ENCODE results near the gene GBA3. TPM values are rescaled to one million over a fixed set of nuclear protein-coding genes. Genes with fewer than 3 reads are reported as not detected.

The GBA3 gene
- total RNA-seq, 1 experiment from 2014 or later: not detected

DNA sequence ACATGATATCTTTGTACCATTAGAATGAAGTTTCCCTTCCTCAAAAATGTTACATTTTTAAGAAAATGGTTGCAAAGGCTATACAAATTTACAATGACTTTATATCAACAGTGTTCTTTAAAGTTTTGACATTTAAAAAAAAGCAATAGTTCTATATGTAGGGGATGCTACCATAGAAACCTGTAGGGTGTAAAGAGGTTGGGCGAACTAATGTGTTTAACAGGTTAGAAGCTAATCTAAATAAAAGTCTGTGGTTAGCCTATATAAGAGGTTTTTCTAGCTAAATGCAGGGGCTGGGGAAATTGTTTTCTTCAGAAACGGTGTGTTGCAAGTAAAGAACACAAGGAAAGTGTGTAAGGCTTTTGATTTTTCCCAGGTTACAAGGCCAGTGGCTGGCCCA lies 73.3 kb downstream of the GBA3 start:
- DNase-seq (ENCODE audit: low read depth, low spot score) (no peak), ATAC-seq (no peak)
- H3K9me3 ChIP-seq (ENCODE audit: control insufficient read depth in 1 of 2, insufficient read depth in 1 of 2, low read depth in 1 of 2, low read length in 2 of 2): no peaks in the 10 kb centered on the region
- H3K27me3 ChIP-seq (ENCODE audit: insufficient read depth, low read length): no peaks in the 10 kb centered on the region
- H3K9ac ChIP-seq (ENCODE audit: low read length): no peak overlapping the region
- H3K36me3 ChIP-seq (ENCODE audit: control insufficient read depth in 1 of 2, insufficient read depth in 2 of 2, low read length in 2 of 2): no peaks in the 10 kb centered on the region
- no peaks in the 10 kb centered on the region for H4K20me1 ChIP-seq (ENCODE audit: insufficient read depth)
- intact Hi-C loops (cut with micrococcal nuclease): no loop called here
- H3K4me1 ChIP-seq (ENCODE audit: control insufficient read depth in 1 of 2, insufficient read depth in 2 of 2, low read length in 2 of 2): no peaks in the 10 kb centered on the region
- no TSS peak for BruUV-seq (replicated peaks)
- no peak overlapping the region for H3K4me2 ChIP-seq (ENCODE audit: low read length)
- H3K79me2 ChIP-seq (ENCODE audit: insufficient read depth, low read length): no peaks in the 10 kb centered on the region
- CTCF ChIA-PET: no interaction called here
- H3K27ac ChIP-seq (ENCODE audit: low read depth, low read length): no peak overlapping the region
- H2AFZ ChIP-seq (ENCODE audit: low read depth, low read length, poor library complexity, severe bottlenecking): no peak overlapping the region
- no peaks in the 10 kb centered on the region for H3K9me2 ChIP-seq (ENCODE audit: insufficient read depth)
- RAD21 ChIA-PET (ENCODE audit: low non-redundant PET in 1 of 2, low total read pairs in 2 of 2, uncharacterized antibody in 2 of 2, unreplicated experiment in 2 of 2): no interaction called here
- no peak overlapping the region for H3K4me3 ChIP-seq (replicated peaks in 1 of 2; ENCODE audit: low read depth in 1 of 2, low read length in 2 of 2)
- TF ChIP-seq CEBPB (IDR thresholded peaks at IDR 0.05; ENCODE audit: low read depth) (no peak), SRF (IDR thresholded peaks at IDR 0.05; ENCODE audit: low read depth) (no peak), JUND (IDR thresholded peaks at IDR 0.05) (no peak), TCF7L2 (IDR thresholded peaks at IDR 0.05; ENCODE audit: borderline replicate concordance, extremely low read depth, insufficient read depth, insufficient read length) (no peak), SIN3A (IDR thresholded peaks at IDR 0.05; ENCODE audit: low read depth) (no peak), EZH2 (IDR thresholded peaks at IDR 0.05) (no peak), EZH2phosphoT487 (IDR thresholded peaks at IDR 0.05; ENCODE audit: borderline replicate concordance) (no peak), SP1 (IDR thresholded peaks at IDR 0.05; ENCODE audit: low read depth) (no peak), YY1 (IDR thresholded peaks at IDR 0.05; ENCODE audit: extremely low read depth, insufficient replicate concordance, low read depth, low read length) (no peak)
- TF ChIP-seq, protein P1, sequence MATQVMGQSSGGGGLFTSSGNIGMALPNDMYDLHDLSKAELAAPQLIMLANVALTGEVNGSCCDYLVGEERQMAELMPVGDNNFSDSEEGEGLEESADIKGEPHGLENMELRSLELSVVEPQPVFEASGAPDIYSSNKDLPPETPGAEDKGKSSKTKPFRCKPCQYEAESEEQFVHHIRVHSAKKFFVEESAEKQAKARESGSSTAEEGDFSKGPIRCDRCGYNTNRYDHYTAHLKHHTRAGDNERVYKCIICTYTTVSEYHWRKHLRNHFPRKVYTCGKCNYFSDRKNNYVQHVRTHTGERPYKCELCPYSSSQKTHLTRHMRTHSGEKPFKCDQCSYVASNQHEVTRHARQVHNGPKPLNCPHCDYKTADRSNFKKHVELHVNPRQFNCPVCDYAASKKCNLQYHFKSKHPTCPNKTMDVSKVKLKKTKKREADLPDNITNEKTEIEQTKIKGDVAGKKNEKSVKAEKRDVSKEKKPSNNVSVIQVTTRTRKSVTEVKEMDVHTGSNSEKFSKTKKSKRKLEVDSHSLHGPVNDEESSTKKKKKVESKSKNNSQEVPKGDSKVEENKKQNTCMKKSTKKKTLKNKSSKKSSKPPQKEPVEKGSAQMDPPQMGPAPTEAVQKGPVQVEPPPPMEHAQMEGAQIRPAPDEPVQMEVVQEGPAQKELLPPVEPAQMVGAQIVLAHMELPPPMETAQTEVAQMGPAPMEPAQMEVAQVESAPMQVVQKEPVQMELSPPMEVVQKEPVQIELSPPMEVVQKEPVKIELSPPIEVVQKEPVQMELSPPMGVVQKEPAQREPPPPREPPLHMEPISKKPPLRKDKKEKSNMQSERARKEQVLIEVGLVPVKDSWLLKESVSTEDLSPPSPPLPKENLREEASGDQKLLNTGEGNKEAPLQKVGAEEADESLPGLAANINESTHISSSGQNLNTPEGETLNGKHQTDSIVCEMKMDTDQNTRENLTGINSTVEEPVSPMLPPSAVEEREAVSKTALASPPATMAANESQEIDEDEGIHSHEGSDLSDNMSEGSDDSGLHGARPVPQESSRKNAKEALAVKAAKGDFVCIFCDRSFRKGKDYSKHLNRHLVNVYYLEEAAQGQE (IDR thresholded peaks at IDR 0.05; ENCODE audit: low read depth): no peak
- TF ChIP-seq, protein P2, sequence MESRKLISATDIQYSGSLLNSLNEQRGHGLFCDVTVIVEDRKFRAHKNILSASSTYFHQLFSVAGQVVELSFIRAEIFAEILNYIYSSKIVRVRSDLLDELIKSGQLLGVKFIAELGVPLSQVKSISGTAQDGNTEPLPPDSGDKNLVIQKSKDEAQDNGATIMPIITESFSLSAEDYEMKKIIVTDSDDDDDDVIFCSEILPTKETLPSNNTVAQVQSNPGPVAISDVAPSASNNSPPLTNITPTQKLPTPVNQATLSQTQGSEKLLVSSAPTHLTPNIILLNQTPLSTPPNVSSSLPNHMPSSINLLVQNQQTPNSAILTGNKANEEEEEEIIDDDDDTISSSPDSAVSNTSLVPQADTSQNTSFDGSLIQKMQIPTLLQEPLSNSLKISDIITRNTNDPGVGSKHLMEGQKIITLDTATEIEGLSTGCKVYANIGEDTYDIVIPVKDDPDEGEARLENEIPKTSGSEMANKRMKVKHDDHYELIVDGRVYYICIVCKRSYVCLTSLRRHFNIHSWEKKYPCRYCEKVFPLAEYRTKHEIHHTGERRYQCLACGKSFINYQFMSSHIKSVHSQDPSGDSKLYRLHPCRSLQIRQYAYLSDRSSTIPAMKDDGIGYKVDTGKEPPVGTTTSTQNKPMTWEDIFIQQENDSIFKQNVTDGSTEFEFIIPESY (IDR thresholded peaks at IDR 0.05; ENCODE audit: extremely low read depth, insufficient replicate concordance, low read length): no peak
- POLR2A ChIA-PET: no interaction called here
